HepG2 (cell line): ENCODE results near the gene NRL. TPM values are rescaled to one million over a fixed set of nuclear protein-coding genes. Genes with fewer than 3 reads are reported as not detected.

Source experiments
- CCAR2 ChIP-seq: fragments of 200-400 bp; formaldehyde crosslinking; optimal IDR thresholded peaks from 2 replicates; pipeline ENCODE3; 2018; ENCODE audit warnings: low read depth, mild to moderate bottlenecking, low read length, moderate library complexity
- CEBPB ChIP-seq: IDR thresholded peaks from 2 replicates; pipeline ENCODE4 v1.6.1; 2011; ENCODE audit warnings: low read depth, low read length, improper control_type of control experiment, borderline replicate concordance
- HBP1 ChIP-seq: IDR thresholded peaks from 2 replicates; pipeline ENCODE4 v1.6.1; 2016; ENCODE audit warnings: low read depth, control low read depth
- IRF2 ChIP-seq: IDR thresholded peaks from 2 replicates; pipeline ENCODE4 v1.6.1; 2018; ENCODE audit warnings: missing genetic modification reagents, missing compliant biosample characterization
- KLF13 ChIP-seq: sonication (generic); formaldehyde crosslinking; IDR thresholded peaks from 2 replicates; pipeline ENCODE4 v1.4.0; 2020; ENCODE audit warnings: mild to moderate bottlenecking, missing genetic modification reagents
- LBX2 ChIP-seq: sonication (generic); formaldehyde crosslinking; IDR thresholded peaks from 2 replicates; pipeline ENCODE4 v1.5.0; 2020; ENCODE audit warnings: missing genetic modification reagents, mild to moderate bottlenecking, borderline replicate concordance
- MXD1 ChIP-seq: sonication (generic); formaldehyde crosslinking; IDR thresholded peaks from 2 replicates; pipeline ENCODE4 v1.4.0; 2020; ENCODE audit warnings: mild to moderate bottlenecking, missing genetic modification reagents
- MYNN ChIP-seq: sonication (generic); formaldehyde crosslinking; IDR thresholded peaks from 2 replicates; pipeline ENCODE4 v1.4.0; 2020; ENCODE audit warnings: mild to moderate bottlenecking, low read depth, missing genetic modification reagents
- NFE2 ChIP-seq: sonication (generic); formaldehyde crosslinking; IDR thresholded peaks from 2 replicates; pipeline ENCODE4 v1.4.0; 2020; ENCODE audit warnings: missing genetic modification reagents
- POGK ChIP-seq: sonication (generic); formaldehyde crosslinking; conservative IDR thresholded peaks from 2 replicates; pipeline ENCODE4 v1.8.0; 2022; ENCODE audit warnings: mild to moderate bottlenecking, moderate library complexity, missing genetic modification reagents
- SIX4 ChIP-seq: sonication (generic); formaldehyde crosslinking; IDR thresholded peaks from 2 replicates; pipeline ENCODE4 v1.4.0; 2020; ENCODE audit warnings: missing genetic modification reagents
- SUZ12 ChIP-seq: fragments of 150-350 bp; IDR thresholded peaks from 2 replicates; pipeline ENCODE4 v1.6.1; 2014; ENCODE audit warnings: low read depth, low read length
- TBL1XR1 ChIP-seq: fragments of 150-350 bp; IDR thresholded peaks from 2 replicates; pipeline ENCODE4 v1.6.1; 2014; ENCODE audit warnings: borderline replicate concordance, low read length; ENCODE audit not compliant: partially characterized antibody
- ZBTB2 ChIP-seq: sonication (generic); formaldehyde crosslinking; IDR thresholded peaks from 2 replicates; pipeline ENCODE4 v1.8.0; 2022; ENCODE audit warnings: low read depth, missing genetic modification reagents
- ZBTB8A ChIP-seq: sonication (generic); formaldehyde crosslinking; IDR thresholded peaks from 2 replicates; pipeline ENCODE4 v1.4.0; 2020; ENCODE audit warnings: mild to moderate bottlenecking, low read depth, missing genetic modification reagents, borderline replicate concordance
- ZFP36L2 ChIP-seq: sonication (generic); formaldehyde crosslinking; IDR thresholded peaks from 2 replicates; pipeline ENCODE4 v1.4.0; 2020; ENCODE audit warnings: missing genetic modification reagents
- ZNF124 ChIP-seq: sonication (generic); formaldehyde crosslinking; IDR thresholded peaks from 2 replicates; pipeline ENCODE4 v1.4.0; 2020; ENCODE audit warnings: missing genetic modification reagents
- ZNF180 ChIP-seq: sonication (generic); formaldehyde crosslinking; IDR thresholded peaks from 2 replicates; pipeline ENCODE4 v1.4.0; 2020; ENCODE audit warnings: low read depth, missing genetic modification reagents, borderline replicate concordance
- ZNF230 ChIP-seq: sonication (generic); formaldehyde crosslinking; IDR thresholded peaks from 2 replicates; pipeline ENCODE4 v1.4.0; 2020; ENCODE audit warnings: mild to moderate bottlenecking, missing genetic modification reagents
- ZNF367 ChIP-seq: sonication (generic); formaldehyde crosslinking; IDR thresholded peaks from 2 replicates; pipeline ENCODE4 v1.4.0; 2020; ENCODE audit warnings: missing genetic modification reagents, borderline replicate concordance
- ZNF432 ChIP-seq: sonication (generic); formaldehyde crosslinking; IDR thresholded peaks from 2 replicates; pipeline ENCODE4 v1.5.0; 2020; ENCODE audit warnings: missing genetic modification reagents, mild to moderate bottlenecking, borderline replicate concordance
- ZNF510 ChIP-seq: sonication (generic); formaldehyde crosslinking; IDR thresholded peaks from 2 replicates; pipeline ENCODE4 v1.4.0; 2020; ENCODE audit warnings: low read depth, mild to moderate bottlenecking, missing genetic modification reagents
- ZNF552 ChIP-seq: sonication (generic); formaldehyde crosslinking; IDR thresholded peaks from 2 replicates; pipeline ENCODE4 v1.9.0; 2022; ENCODE audit warnings: missing genetic modification reagents, mild to moderate bottlenecking, borderline replicate concordance
- ZNF703 ChIP-seq: sonication (generic); formaldehyde crosslinking; IDR thresholded peaks from 2 replicates; pipeline ENCODE4 v1.5.1; 2020; ENCODE audit warnings: missing genetic modification reagents, mild to moderate bottlenecking, moderate library complexity, borderline replicate concordance
- polyA plus RNA-seq, 8 experiments: library from polyadenylated mRNA; depleted of rRNA in 3 of 8; stranded (reverse) in 7 of 8; unstranded in 1 of 8; fragments of >200 nt; fragmentation: Illumina TruSeq in 4 of 8; extraction: Trizol in 4 of 8; gene quantifications; 2 replicates each; pipeline versions ENCODE4 v1.2.1 to v1.2.3, GENCODE V29; 2011 to 2016; ENCODE audit warnings: low read depth in 4 of 8, missing spikeins in 1 of 8, mixed read lengths in 1 of 8; ENCODE audit not compliant: insufficient read depth in 1 of 8
- total RNA-seq, 5 experiments: library from RNA; depleted of rRNA; stranded (reverse); fragments of >200 nt; fragmentation: Illumina TruSeq; extraction: Trizol; gene quantifications; 2 replicates each; pipeline ENCODE4 v1.2.3, GENCODE V29; 2016; ENCODE audit warnings: low read depth in 1 of 5

The NRL gene
- total and polyA plus RNA-seq, 2 of the 13 experiments (the other 11 are each of a cell fraction or from before 2014, with no cell fraction given), result 2.5 to 4.7 TPM

GRCh38 chr14:24113801-24114531 is 783 bp downstream of the NRL start (continued):
- TF ChIP-seq TBL1XR1, result peak; percentile 95
- TF ChIP-seq ZNF124, result peak; percentile 98
- no peak; the same call in 1 of the 2 replicates for TF ChIP-seq KLF13 (CRISPR knock-in tag)
- peak; percentile 45 for TF ChIP-seq HBP1
- no peak; the same call in 1 of the 2 replicates for TF ChIP-seq ZNF180 (CRISPR knock-in tag)
- peak; percentile 98 for TF ChIP-seq ZNF230
- TF ChIP-seq LBX2 (CRISPR knock-in tag), result peak; percentile 92
- TF ChIP-seq NFE2 (CRISPR knock-in tag), result no peak
- TF ChIP-seq ZFP36L2 (CRISPR knock-in tag), result peak; percentile 95
- TF ChIP-seq CCAR2, result no peak
- TF ChIP-seq ZNF510 (CRISPR knock-in tag), result peak; percentile 49; the same call in 1 of the 2 replicates
- peak; percentile 93 for TF ChIP-seq SIX4
- no peak for TF ChIP-seq ZNF432 (CRISPR knock-in tag)
- 0 out of 2 replicates have a peak, but pooled peaks have one; percentile 81 for TF ChIP-seq ZNF367 (CRISPR knock-in tag)
- peak; percentile 85; the same call in 1 of the 2 replicates for TF ChIP-seq ZBTB8A (CRISPR knock-in tag)
- TF ChIP-seq ZNF552 (CRISPR knock-in tag), result peak; percentile 95; the same call in 1 of the 2 replicates
- no peak for TF ChIP-seq ZNF703 (CRISPR knock-in tag)
- no peak for TF ChIP-seq ZBTB2 (CRISPR knock-in tag)
- TF ChIP-seq POGK (CRISPR knock-in tag), result peak; percentile 99
- peak; percentile 100 for TF ChIP-seq CEBPB
- no peak for TF ChIP-seq SUZ12
- peak; percentile 48; the same call in 1 of the 2 replicates for TF ChIP-seq MYNN (CRISPR knock-in tag)
- peak; percentile 92 for TF ChIP-seq MXD1 (CRISPR knock-in tag)
- peak; percentile 100 for TF ChIP-seq IRF2
